GM21390 (cell line): Measurements from ENCODE around the gene ACAD11.

Experiments
- ATAC-seq: cut with Tn5 transposase; IDR thresholded peaks from one replicate; pipeline ENCODE4 v1.9.1; 2021; ENCODE audit not compliant: unreplicated experiment

ACAD11 gene

GRCh38 chr3:132513057-132513456 lies 146.6 kb downstream of the ACAD11 start:
- no peak for ATAC-seq

- ATAC-seq: no peak
Measured at GRCh38 chr3:132509506-132509905, 150.1 kb downstream of the ACAD11 start.

GRCh38 chr3:132509096-132509495 lies 150.5 kb downstream of the ACAD11 start:
- ATAC-seq: no peak
